Right atrium auricular region (tissue), 2 donors: ENCODE data around the gene FANK1. TPM values are rescaled to one million over a fixed set of nuclear protein-coding genes. Genes with fewer than 3 reads are reported as not detected.

ENCODE experiments used
- DNase-seq: peaks from one replicate; pipeline ENCODE4 v3.0.0-alpha.2; 2019; ENCODE audit warnings: low spot score
- H3K27ac ChIP-seq, 2 donors: fragments of 200-600 bp; sonication (generic); 1 replicate in 1 of 2; 2 replicates in 1 of 2; pipeline ENCODE4 v1.5.1; 2016 to 2019
- H3K27me3 ChIP-seq, 2 donors: fragments of 200-600 bp; sonication (generic); one replicate each; pipeline versions ENCODE4 v1.5.1 to v1.6.0; 2017 to 2019
- H3K36me3 ChIP-seq: fragments of 200-600 bp; sonication (generic); one replicate; pipeline ENCODE4 v1.5.1; 2016
- H3K4me1 ChIP-seq, 2 donors: fragments of 200-600 bp; sonication (generic); one replicate each; pipeline versions ENCODE4 v1.5.1 to v1.6.0; 2017 to 2019
- H3K4me3 ChIP-seq, 2 donors: fragments of 200-600 bp; sonication (generic); 1 replicate in 1 of 2; 2 replicates in 1 of 2; pipeline ENCODE4 v1.5.1; 2017 to 2019; ENCODE audit warnings: mild to moderate bottlenecking in 1 of 2, moderate library complexity in 1 of 2
- H3K9me3 ChIP-seq, 2 donors: fragments of 200-600 bp; sonication (generic); one replicate each; pipeline ENCODE4 v1.5.1; 2019
- total RNA-seq, 2 donors: library from RNA; depleted of rRNA; stranded (reverse); fragments of >200 nt; gene quantifications; one replicate each; pipeline ENCODE4 v1.1.0, GENCODE V29; 2016
- TF ChIP-seq, protein P1 (sequence below), 2 donors: fragments of 200-600 bp; sonication (generic); IDR thresholded peaks; one replicate each; pipeline ENCODE4 v1.5.1; 2019; ENCODE audit warnings: antibody characterized with exemption in 2 of 2

Gene FANK1
- total RNA-seq, 2 donors from 2014 or later = 0.44 to 0.67 TPM

DNA sequence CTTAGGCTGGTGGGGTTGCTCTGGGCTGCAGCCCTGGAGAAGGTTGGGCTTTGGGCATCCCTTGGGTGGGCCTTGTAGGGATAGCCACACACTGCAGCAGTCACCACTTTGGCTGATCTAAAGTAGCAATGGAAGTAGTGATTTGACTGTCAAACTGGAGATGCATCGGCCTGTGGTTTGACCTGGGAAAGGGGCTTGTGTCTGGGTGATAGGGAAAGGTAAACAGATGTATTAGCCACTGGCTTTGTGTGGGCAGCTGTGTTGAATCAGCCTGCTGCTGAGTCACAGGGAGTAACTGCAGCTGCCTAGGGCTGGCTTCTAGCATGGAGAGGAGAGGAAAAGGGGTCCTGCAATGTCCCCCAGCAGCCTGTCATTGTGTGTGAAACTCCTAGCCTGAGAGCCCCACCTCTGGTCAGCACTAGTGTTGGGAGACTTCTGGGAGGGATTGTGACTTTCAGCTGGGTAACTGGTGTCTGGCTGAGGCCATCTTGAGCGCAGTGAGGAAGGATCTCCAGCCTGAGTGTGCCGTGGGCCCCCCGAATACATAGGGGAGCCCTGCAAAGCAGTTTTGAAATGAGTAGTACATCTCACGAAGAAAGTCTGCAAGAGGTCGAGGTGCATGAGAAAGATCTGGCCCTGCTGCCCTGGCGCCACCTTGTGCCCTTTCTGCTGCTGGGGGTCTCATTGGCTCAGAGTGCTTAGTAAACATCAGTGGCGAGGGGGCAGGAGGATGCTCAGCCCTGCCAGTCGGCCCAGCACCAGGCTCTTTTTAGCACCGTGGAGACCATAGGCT is 117.3 kb downstream of the FANK1 start:
- TF ChIP-seq, protein P1, sequence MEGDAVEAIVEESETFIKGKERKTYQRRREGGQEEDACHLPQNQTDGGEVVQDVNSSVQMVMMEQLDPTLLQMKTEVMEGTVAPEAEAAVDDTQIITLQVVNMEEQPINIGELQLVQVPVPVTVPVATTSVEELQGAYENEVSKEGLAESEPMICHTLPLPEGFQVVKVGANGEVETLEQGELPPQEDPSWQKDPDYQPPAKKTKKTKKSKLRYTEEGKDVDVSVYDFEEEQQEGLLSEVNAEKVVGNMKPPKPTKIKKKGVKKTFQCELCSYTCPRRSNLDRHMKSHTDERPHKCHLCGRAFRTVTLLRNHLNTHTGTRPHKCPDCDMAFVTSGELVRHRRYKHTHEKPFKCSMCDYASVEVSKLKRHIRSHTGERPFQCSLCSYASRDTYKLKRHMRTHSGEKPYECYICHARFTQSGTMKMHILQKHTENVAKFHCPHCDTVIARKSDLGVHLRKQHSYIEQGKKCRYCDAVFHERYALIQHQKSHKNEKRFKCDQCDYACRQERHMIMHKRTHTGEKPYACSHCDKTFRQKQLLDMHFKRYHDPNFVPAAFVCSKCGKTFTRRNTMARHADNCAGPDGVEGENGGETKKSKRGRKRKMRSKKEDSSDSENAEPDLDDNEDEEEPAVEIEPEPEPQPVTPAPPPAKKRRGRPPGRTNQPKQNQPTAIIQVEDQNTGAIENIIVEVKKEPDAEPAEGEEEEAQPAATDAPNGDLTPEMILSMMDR (IDR thresholded peaks at IDR 0.05) = no peak
- H3K27me3 ChIP-seq = no peaks in the 10 kb centered on the region
- H3K4me1 ChIP-seq = no peaks in the 10 kb centered on the region
- no peaks in the 10 kb centered on the region for H3K36me3 ChIP-seq
- no peak overlapping the region for H3K27ac ChIP-seq
- H3K9me3 ChIP-seq = no peaks in the 10 kb centered on the region
- no peak overlapping the region for H3K4me3 ChIP-seq
- DNase-seq = no peak

DNA sequence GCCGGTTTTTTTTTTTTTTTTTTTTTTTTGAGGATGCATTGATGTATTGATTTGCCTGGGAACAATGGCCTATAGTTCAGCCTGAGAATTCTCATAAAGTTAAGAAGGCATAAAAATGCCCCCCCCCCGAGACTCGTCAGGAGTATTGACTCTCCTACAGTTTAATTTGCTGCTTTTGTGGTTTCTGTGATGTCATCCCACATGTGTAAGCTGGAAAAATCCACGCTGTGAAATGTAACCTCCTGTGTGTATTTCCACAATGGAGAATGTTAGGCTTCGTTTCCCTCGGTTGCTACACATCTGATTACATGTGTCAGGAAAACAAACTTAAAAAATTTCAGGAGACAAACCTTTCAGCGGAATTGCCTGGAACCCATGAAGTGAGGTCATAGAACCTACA is 117.9 kb downstream of the FANK1 start:
- no peaks in the 10 kb centered on the region for H3K27me3 ChIP-seq
- no peak for DNase-seq
- no peak overlapping the region for H3K4me3 ChIP-seq
- H3K9me3 ChIP-seq = no peaks in the 10 kb centered on the region
- no peaks in the 10 kb centered on the region for H3K36me3 ChIP-seq
- H3K27ac ChIP-seq = no peak overlapping the region
- H3K4me1 ChIP-seq = no peaks in the 10 kb centered on the region
- TF ChIP-seq, protein P1 (IDR thresholded peaks at IDR 0.05) = no peak

DNA sequence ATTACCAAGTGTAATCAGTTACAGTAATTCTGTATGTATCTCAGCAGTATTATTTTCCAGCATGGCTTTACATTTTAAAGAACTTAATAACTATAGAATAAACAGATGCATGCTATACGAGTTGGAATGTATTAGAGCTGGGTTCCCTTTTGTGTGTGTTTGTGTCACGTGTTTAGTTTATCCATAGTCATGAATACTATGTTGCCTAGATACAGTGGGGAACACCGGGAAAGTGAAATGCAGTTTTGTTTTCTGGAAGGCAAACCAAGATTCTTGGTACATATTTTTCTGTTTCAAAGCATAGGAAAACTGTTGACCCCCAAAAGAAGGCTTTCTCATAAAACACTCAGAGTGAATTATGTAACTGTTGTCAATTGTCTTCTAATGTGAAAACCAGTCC is 119.0 kb downstream of the FANK1 start:
- DNase-seq = no peak
- no peaks in the 10 kb centered on the region for H3K36me3 ChIP-seq
- no peak overlapping the region for H3K4me3 ChIP-seq
- H3K9me3 ChIP-seq = no peaks in the 10 kb centered on the region
- H3K4me1 ChIP-seq = no peaks in the 10 kb centered on the region
- no peaks in the 10 kb centered on the region for H3K27me3 ChIP-seq
- TF ChIP-seq, protein P1 (IDR thresholded peaks at IDR 0.05) = no peak
- H3K27ac ChIP-seq = no peak overlapping the region

DNA sequence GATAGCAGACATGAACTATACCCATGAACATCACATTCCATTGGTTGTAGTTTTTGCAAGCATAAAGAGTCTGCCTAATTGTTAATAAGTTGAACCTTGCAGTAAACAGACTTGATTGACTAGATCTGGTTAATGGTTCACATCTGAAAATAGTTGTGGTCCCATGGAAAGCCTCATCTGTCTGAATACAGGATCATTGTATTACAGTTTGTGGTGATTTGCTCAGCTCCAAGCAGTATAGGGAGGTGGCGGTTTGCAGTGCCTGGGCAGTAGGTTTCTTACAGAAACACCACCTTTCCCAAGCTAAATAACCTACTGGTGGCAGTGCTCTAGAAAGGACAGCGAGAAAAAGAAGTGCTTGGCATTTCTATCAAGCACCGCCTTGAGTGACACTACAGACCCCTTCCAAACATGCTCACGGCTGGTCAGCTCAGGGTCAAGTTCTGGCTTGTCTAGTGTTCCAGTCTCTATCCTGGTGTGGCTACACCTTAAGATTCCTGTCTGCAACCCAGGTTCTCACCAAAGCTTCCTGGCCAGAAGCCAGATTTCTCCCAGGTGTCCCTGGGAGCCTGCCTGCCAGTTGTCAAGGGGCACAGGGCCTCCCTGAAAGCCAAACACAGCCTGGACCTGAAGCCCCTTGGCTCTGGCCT is 119.9 kb downstream of the FANK1 start:
- Histone ChIP-seq H3K9me3 (no peaks in the 10 kb centered on the region), H3K4me1 (no peaks in the 10 kb centered on the region), H3K27ac (no peak overlapping the region), H3K4me3 (no peak overlapping the region), H3K36me3 (no peaks in the 10 kb centered on the region), H3K27me3 (no peaks in the 10 kb centered on the region)
- no peak for DNase-seq
- TF ChIP-seq, protein P1 (IDR thresholded peaks at IDR 0.05) = no peak

DNA sequence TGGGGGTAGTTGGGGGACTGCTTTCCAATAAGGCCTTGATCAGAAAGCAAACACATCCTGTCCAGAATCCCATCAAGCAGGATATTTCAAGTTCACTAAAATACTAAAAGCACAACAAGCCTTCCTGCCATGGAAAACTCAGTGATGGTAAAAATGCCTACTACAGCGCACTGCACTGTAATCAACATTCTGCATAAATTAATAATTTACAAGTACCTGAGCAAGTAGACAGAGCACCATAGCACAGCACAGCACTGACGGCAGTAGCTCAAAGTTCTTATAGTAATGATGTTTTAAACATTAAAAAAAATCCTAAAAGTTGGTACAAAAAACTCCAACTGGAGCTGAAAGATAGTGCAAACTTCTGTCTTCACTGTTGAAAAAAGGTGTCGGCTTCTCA is 120.5 kb downstream of the FANK1 start:
- no peak overlapping the region for H3K4me3 ChIP-seq
- H3K4me1 ChIP-seq = no peaks in the 10 kb centered on the region
- H3K9me3 ChIP-seq = no peaks in the 10 kb centered on the region
- no peaks in the 10 kb centered on the region for H3K36me3 ChIP-seq
- DNase-seq = no peak
- no peak overlapping the region for H3K27ac ChIP-seq
- TF ChIP-seq, protein P1 (IDR thresholded peaks at IDR 0.05) = no peak
- no peaks in the 10 kb centered on the region for H3K27me3 ChIP-seq
